PC-9 (cell line): ENCODE data around the gene DENND10. TPM values are rescaled to one million over a fixed set of nuclear protein-coding genes. Genes with fewer than 3 reads are reported as not detected.
"Not testable (repeated sequence)": the region's sequence is repeated elsewhere in the genome, so short reads cannot be mapped to it uniquely, and the experiment has no call there.

Experiments
- BruUV-seq: library from RNA; stranded (reverse); fragments of 400-500 nt; replicated peaks from 2 replicates; lab custom pipeline; 2021; lab: Mats Ljungman, UMichigan
- CTCF ChIA-PET: fragments of 300-600 bp; sonication (Branson Sonifier 250); formaldehyde crosslinking; loops from one replicate; lab custom pipeline; 2022; ENCODE audit warnings: antibody characterized with exemption; lab: Charles Lee
- POLR2A ChIA-PET: fragments of 300-600 bp; sonication (Branson Sonifier 250); formaldehyde crosslinking; loops from one replicate; lab custom pipeline; 2022; ENCODE audit warnings: antibody characterized with exemption; ENCODE audit not compliant: unreplicated experiment; lab: Charles Lee
- DNase-seq, 2 experiments: peaks; one replicate each; pipeline versions ENCODE4 v3.0.0 to v3.0.0-alpha.2; 2015 to 2022; ENCODE audit warnings: mixed read lengths in 1 of 2
- H2AFZ ChIP-seq: fragments of 200-600 bp; sonication (generic); 2 replicates; pipeline ENCODE4 v1.8.1; 2017; ENCODE audit warnings: antibody characterized with exemption
- H3F3A ChIP-seq: fragments of 200-600 bp; sonication (generic); 2 replicates; pipeline ENCODE4 v1.8.1; 2017; ENCODE audit warnings: antibody characterized with exemption, mild to moderate bottlenecking, low read depth; ENCODE audit not compliant: insufficient read depth
- H3K27ac ChIP-seq: fragments of 200-600 bp; sonication (generic); 2 replicates; pipeline ENCODE4 v1.6.1; 2016; ENCODE audit warnings: mixed run types
- H3K27me3 ChIP-seq: fragments of 200-600 bp; sonication (generic); 2 replicates; pipeline ENCODE4 v1.6.1; 2016; ENCODE audit warnings: low read depth, mixed run types; ENCODE audit not compliant: insufficient read depth
- H3K36me3 ChIP-seq: fragments of 200-600 bp; sonication (generic); 2 replicates; pipeline ENCODE4 v1.6.1; 2016; ENCODE audit warnings: low read depth, mixed run types
- H3K4me1 ChIP-seq: fragments of 200-600 bp; sonication (generic); replicated peaks from 2 replicates; pipeline ENCODE4 v1.6.1; 2016; ENCODE audit warnings: mixed run types; ENCODE audit not compliant: insufficient read depth
- H3K4me2 ChIP-seq: fragments of 200-600 bp; sonication (generic); 2 replicates; pipeline ENCODE4 v1.6.1; 2017; ENCODE audit warnings: mixed run types
- H3K4me3 ChIP-seq: fragments of 200-600 bp; sonication (generic); 2 replicates; pipeline ENCODE4 v1.6.1; 2016; ENCODE audit warnings: mixed run types
- H3K79me2 ChIP-seq: fragments of 200-600 bp; sonication (generic); 2 replicates; pipeline ENCODE4 v1.6.1; 2017; ENCODE audit warnings: low read depth, mixed run types
- H3K9me2 ChIP-seq: fragments of 200-600 bp; sonication (generic); 2 replicates; pipeline ENCODE4 v1.8.1; 2017; ENCODE audit warnings: mild to moderate bottlenecking; ENCODE audit not compliant: insufficient read depth
- H3K9me3 ChIP-seq: fragments of 200-600 bp; sonication (generic); 2 replicates; pipeline ENCODE4 v1.8.1; 2016; ENCODE audit warnings: low read depth; ENCODE audit not compliant: insufficient read depth
- H4K20me1 ChIP-seq: fragments of 200-600 bp; sonication (generic); 2 replicates; pipeline ENCODE4 v1.8.1; 2017; ENCODE audit not compliant: insufficient read depth
- EZH2 ChIP-seq: fragments of 200-600 bp; sonication (generic); IDR thresholded peaks from 2 replicates; pipeline ENCODE4 v1.8.0; 2017; ENCODE audit warnings: antibody characterized with exemption, low read depth
- intact Hi-C: fragments of 100-400 bp; cut with micrococcal nuclease; formaldehyde crosslinking; loops from one replicate; pipeline ENCODE4 v1.10.0; 2022; ENCODE audit not compliant: unreplicated experiment
- total RNA-seq: library from RNA; stranded (reverse); gene quantifications from 2 replicates; pipeline ENCODE4 v1.2.3, GENCODE V29; 2021
- TF ChIP-seq, protein P1 (sequence below): fragments of 200-600 bp; sonication (generic); conservative IDR thresholded peaks from 2 replicates; pipeline ENCODE4 v1.6.1; 2017; ENCODE audit warnings: mixed run types, antibody characterized with exemption, mild to moderate bottlenecking, moderate library complexity

DENND10 gene
- total RNA-seq, 1 experiment from 2014 or later: 30.1 TPM

DNA sequence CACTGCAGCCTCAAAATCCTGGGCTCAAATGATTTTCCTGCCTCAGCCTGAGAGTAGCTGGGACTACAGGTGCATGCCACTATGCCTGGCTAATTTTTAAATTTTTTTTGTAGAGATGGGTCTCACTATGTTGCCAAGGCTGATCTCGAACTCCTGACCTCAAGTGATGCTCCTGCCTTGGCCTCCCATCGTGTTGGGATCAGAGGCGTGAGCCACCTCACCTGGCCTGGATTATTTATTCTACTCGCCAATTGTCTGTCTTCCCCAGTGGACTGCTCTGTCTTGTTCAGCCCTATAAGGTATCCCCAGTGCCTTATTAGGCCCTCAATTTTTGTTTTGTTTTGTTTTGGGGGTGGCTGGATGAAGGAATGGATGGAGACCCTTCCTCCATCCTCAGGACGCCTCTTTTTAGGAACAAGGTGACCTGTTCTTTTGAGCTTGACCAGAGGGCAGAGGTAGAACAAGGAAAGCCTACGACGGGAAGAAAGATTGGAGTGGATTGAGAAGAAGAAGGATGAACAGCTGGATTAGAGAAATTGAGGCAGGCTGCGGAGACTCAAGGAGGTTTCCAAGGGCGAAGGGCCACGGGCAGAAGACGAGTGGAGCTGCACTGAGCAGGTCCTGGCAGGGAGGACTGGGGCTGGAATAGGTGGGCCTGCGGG lies 541 bp upstream of the DENND10 start:
- Histone ChIP-seq H3K36me3 (no peaks in the 10 kb centered on the region), H3F3A (peaks cover 17% of the 10 kb centered on the region; the same call in 1 of the 2 replicates), H3K9me3 (no peaks in the 10 kb centered on the region), H3K4me1 (peaks cover 25% of the 10 kb centered on the region), H3K4me3 (no peak overlapping the region), H3K27me3 (no peaks in the 10 kb centered on the region), H3K27ac (no peak overlapping the region), H4K20me1 (no peaks in the 10 kb centered on the region), H3K9me2 (no peaks in the 10 kb centered on the region), H3K4me2 (no peak overlapping the region), H2AFZ (no peak overlapping the region), H3K79me2 (peaks cover 18% of the 10 kb centered on the region)
- BruUV-seq: no TSS peak
- intact Hi-C loops: no loop called here
- ChIA-PET POLR2A (interaction anchor here (0.6 kb wide), 1 partner anchor 9 kb away, joined by 3 read pairs; no protein-coding TSS in a partner anchor), CTCF (interaction anchor here (0.5 to 0.8 kb wide), 2 partner anchors 11 to 18 kb away, joined by 3 to 27 read pairs; no protein-coding TSS in a partner anchor)
- TF ChIP-seq, protein P1, sequence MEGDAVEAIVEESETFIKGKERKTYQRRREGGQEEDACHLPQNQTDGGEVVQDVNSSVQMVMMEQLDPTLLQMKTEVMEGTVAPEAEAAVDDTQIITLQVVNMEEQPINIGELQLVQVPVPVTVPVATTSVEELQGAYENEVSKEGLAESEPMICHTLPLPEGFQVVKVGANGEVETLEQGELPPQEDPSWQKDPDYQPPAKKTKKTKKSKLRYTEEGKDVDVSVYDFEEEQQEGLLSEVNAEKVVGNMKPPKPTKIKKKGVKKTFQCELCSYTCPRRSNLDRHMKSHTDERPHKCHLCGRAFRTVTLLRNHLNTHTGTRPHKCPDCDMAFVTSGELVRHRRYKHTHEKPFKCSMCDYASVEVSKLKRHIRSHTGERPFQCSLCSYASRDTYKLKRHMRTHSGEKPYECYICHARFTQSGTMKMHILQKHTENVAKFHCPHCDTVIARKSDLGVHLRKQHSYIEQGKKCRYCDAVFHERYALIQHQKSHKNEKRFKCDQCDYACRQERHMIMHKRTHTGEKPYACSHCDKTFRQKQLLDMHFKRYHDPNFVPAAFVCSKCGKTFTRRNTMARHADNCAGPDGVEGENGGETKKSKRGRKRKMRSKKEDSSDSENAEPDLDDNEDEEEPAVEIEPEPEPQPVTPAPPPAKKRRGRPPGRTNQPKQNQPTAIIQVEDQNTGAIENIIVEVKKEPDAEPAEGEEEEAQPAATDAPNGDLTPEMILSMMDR: no peak
- no peak for TF ChIP-seq EZH2
- DNase-seq: no peak

DNA sequence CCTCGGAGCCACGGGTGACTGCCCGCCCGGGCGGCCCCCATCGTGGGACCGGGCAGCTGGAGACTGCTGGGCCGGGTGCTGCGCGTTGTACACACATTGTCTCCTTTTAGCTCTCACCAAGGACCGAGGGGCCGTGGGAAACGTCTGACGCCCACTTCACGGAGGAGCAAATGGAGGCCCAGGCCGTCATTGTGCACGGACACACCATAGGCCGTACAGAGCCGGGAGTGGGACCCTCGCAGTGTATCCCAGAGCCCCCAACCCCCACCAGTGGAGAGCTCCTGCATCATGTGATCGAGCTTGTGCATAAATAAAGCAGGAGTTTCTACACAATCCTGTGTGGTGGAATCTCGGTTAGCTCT lies 722 bp downstream of the DENND10 start:
- ChIA-PET POLR2A (interaction anchor here (1.0 kb wide), 1 partner anchor 14 kb away, joined by 3 read pairs; no protein-coding TSS in a partner anchor), CTCF (no interaction called here)
- TF ChIP-seq, protein P1: no peak
- no peak for TF ChIP-seq EZH2
- H3K27me3 ChIP-seq: no peaks in the 10 kb centered on the region
- DNase-seq: no peak
- intact Hi-C loops: no loop called here
- peaks cover 25% of the 10 kb centered on the region for H3K4me1 ChIP-seq
- no peaks in the 10 kb centered on the region for H4K20me1 ChIP-seq
- H3K4me3 ChIP-seq: peak overlapping the region; percentile 74
- no peaks in the 10 kb centered on the region for H3K9me3 ChIP-seq
- no TSS peak for BruUV-seq
- H2AFZ ChIP-seq: peak overlapping the region; percentile 79; the same call in 1 of the 2 replicates
- peak overlapping the region; percentile 88 for H3K4me2 ChIP-seq
- H3K9me2 ChIP-seq: no peaks in the 10 kb centered on the region
- H3K36me3 ChIP-seq: no peaks in the 10 kb centered on the region
- no peak overlapping the region for H3K27ac ChIP-seq
- peaks cover 17% of the 10 kb centered on the region; the same call in 1 of the 2 replicates for H3F3A ChIP-seq
- H3K79me2 ChIP-seq: peaks cover 18% of the 10 kb centered on the region

DNA sequence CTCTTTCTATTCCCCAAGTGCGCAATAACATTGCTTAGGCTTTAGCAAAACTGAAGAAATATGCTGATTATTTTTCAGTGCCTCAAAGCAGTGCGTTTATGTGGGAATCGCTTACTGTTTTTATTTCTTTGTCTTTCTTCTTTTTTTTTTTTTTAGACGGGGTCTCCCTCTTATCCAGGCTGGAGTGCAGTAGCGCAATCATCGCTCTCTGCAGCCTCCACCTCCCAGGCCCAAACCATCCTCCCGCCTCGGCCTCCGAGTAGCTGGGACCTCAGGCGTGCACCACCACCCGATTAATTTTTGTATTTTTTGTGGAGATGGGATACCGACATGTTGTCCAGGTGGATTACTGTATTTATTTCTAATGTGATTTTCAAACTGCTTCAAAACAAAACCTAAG lies 1.2 kb downstream of the DENND10 start:
- Histone ChIP-seq H3K4me2 (peak overlapping the region; percentile 88), H3K79me2 (peaks cover 18% of the 10 kb centered on the region), H3K9me2 (no peaks in the 10 kb centered on the region), H3K36me3 (no peaks in the 10 kb centered on the region), H3K27ac (no peak overlapping the region), H2AFZ (no peak overlapping the region; the same call in 1 of the 2 replicates), H3K27me3 (no peaks in the 10 kb centered on the region), H3K9me3 (no peaks in the 10 kb centered on the region), H3K4me3 (peak overlapping the region; percentile 74), H3K4me1 (peaks cover 23% of the 10 kb centered on the region), H4K20me1 (no peaks in the 10 kb centered on the region), H3F3A (peaks cover 14% of the 10 kb centered on the region; the same call in 1 of the 2 replicates)
- TF ChIP-seq, protein P1: no peak
- no peak for TF ChIP-seq EZH2
- no peak for DNase-seq
- CTCF ChIA-PET: no interaction called here
- POLR2A ChIA-PET: interaction anchor here (1.0 kb wide), 1 partner anchor 15 kb away, joined by 3 read pairs; no protein-coding TSS in a partner anchor
- intact Hi-C loops: no loop called here
- BruUV-seq: no TSS peak

DNA sequence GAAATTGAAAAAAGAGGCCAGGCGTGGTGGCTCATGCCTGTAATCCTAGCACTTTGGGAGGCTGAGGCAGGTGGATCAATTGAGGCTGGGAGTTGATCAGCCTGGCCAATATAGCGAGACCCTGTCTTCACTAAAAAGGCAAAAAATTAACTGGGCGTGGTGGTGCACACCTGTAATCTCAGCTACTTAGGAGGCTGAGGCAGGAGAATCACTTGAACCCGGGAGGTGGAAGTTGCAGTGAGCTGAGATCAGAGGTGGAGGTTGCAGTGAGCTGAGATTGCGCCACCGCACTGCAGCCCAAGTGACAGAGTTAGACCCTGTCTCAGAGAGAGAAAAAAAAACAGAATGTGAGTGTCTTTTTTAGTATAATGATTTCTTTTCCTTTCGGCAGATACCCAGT lies 2.0 kb downstream of the DENND10 start:
- intact Hi-C loops, DNase-seq, CTCF ChIA-PET, H3K36me3 ChIP-seq, H3K27ac ChIP-seq, H3K27me3 ChIP-seq, H2AFZ ChIP-seq, H3K4me3 ChIP-seq, H3F3A ChIP-seq, H3K9me3 ChIP-seq, POLR2A ChIA-PET, H3K9me2 ChIP-seq, H4K20me1 ChIP-seq: not testable (repeated sequence)
- TSS peak; percentile 42 for BruUV-seq
- 0 out of 2 replicates have a peak overlapping the region, but pooled peaks have one; percentile 88 for H3K4me2 ChIP-seq
- peaks cover 18% of the 10 kb centered on the region for H3K79me2 ChIP-seq
- peaks cover 15% of the 10 kb centered on the region for H3K4me1 ChIP-seq

DNA sequence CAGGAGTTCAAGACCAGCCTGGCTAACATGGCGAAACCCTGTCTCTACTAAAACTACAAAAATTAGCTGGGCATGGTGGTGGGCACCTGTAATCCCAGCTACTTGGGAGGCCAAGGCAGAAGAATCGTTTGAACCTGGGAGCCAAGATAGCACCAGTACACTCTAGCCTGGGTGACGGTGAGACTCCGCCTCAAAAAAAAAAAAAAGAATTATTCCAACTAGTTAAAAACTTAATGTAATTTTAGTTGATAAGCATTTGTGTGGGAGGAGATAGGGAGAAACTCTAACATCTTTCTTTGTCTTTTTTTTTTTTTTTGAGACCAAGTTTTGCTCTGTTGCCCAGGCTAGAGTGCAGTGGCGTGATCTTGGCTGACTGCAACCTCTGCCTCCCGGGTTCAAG lies 3.2 kb downstream of the DENND10 start:
- H3K9me2 ChIP-seq, H3K4me2 ChIP-seq, H3K36me3 ChIP-seq, H3K27me3 ChIP-seq, H3K4me3 ChIP-seq, H3K27ac ChIP-seq, CTCF ChIA-PET, DNase-seq, intact Hi-C loops, H4K20me1 ChIP-seq, H3K9me3 ChIP-seq, POLR2A ChIA-PET, BruUV-seq, H2AFZ ChIP-seq: not testable (repeated sequence)
- H3F3A ChIP-seq: peaks cover 14% of the 10 kb centered on the region; the same call in 1 of the 2 replicates
- peaks cover 18% of the 10 kb centered on the region for H3K79me2 ChIP-seq
- peaks cover 15% of the 10 kb centered on the region; the same call in 1 of the 2 replicates for H3K4me1 ChIP-seq
